ENCODE data around the gene LDLRAD4.
"Not testable (repeated sequence)": the region's sequence is repeated elsewhere in the genome, so short reads cannot be mapped to it uniquely, and the experiment has no call there.

The LDLRAD4 gene

GRCh38 chr18:13254971-13255927 is 36.7 kb downstream of the LDLRAD4 start:
- H3K9me3 ChIP-seq (ENCODE audit: control insufficient read depth, low read length), result no peaks in the 10 kb centered on the region
- H3K9ac ChIP-seq (ENCODE audit: low read length), result no peak overlapping the region
- H3K36me3 ChIP-seq (ENCODE audit: control insufficient read depth, insufficient read depth, low read length, severe bottlenecking), result no peaks in the 10 kb centered on the region
- no peak for DNase-seq (ENCODE audit: low read depth)
- no peaks in the 10 kb centered on the region for H3K4me1 ChIP-seq (ENCODE audit: control insufficient read depth, insufficient read depth, low read length)
- H3K4me3 ChIP-seq (ENCODE audit: low read length), result no peak overlapping the region
- peaks cover 10% of the 10 kb centered on the region for H3K27me3 ChIP-seq (replicated peaks; ENCODE audit: control insufficient read depth, insufficient read depth, low read length)

- no peak overlapping the region for H3K4me3 ChIP-seq (ENCODE audit: low read length)
- DNase-seq (ENCODE audit: low read depth), result no peak
- H3K9ac ChIP-seq (ENCODE audit: low read length), result no peak overlapping the region
- no peaks in the 10 kb centered on the region for H3K9me3 ChIP-seq (ENCODE audit: control insufficient read depth, low read length)
- H3K36me3 ChIP-seq (ENCODE audit: control insufficient read depth, insufficient read depth, low read length, severe bottlenecking), result no peaks in the 10 kb centered on the region
- peaks cover 6% of the 10 kb centered on the region for H3K4me1 ChIP-seq (ENCODE audit: control insufficient read depth, insufficient read depth, low read length)
- peaks cover 7% of the 10 kb centered on the region for H3K27me3 ChIP-seq (replicated peaks; ENCODE audit: control insufficient read depth, insufficient read depth, low read length)
Observed at GRCh38 chr18:13256444-13257305, 38.1 kb downstream of the LDLRAD4 start.

GRCh38 chr18:13257361-13257980 is 38.9 kb downstream of the LDLRAD4 start:
- no peak overlapping the region for H3K4me3 ChIP-seq (ENCODE audit: low read length)
- H3K9me3 ChIP-seq (ENCODE audit: control insufficient read depth, low read length), result no peaks in the 10 kb centered on the region
- DNase-seq (ENCODE audit: low read depth), result no peak
- no peaks in the 10 kb centered on the region for H3K36me3 ChIP-seq (ENCODE audit: control insufficient read depth, insufficient read depth, low read length, severe bottlenecking)
- H3K9ac ChIP-seq (ENCODE audit: low read length), result no peak overlapping the region
- peaks cover 7% of the 10 kb centered on the region for H3K27me3 ChIP-seq (replicated peaks; ENCODE audit: control insufficient read depth, insufficient read depth, low read length)
- H3K4me1 ChIP-seq (ENCODE audit: control insufficient read depth, insufficient read depth, low read length), result peaks cover 6% of the 10 kb centered on the region

- Histone ChIP-seq H3K9ac (ENCODE audit: low read length) (no peak overlapping the region), H3K36me3 (ENCODE audit: control insufficient read depth, insufficient read depth, low read length, severe bottlenecking) (no peaks in the 10 kb centered on the region), H3K9me3 (ENCODE audit: control insufficient read depth, low read length) (no peaks in the 10 kb centered on the region), H3K4me3 (ENCODE audit: low read length) (no peak overlapping the region), H3K4me1 (ENCODE audit: control insufficient read depth, insufficient read depth, low read length) (peaks cover 6% of the 10 kb centered on the region), H3K27me3 (replicated peaks; ENCODE audit: control insufficient read depth, insufficient read depth, low read length) (peaks cover 13% of the 10 kb centered on the region)
- DNase-seq (ENCODE audit: low read depth), result no peak
Observed at GRCh38 chr18:13258921-13259320, 40.4 kb downstream of the LDLRAD4 start.

- Histone ChIP-seq H3K4me3 (ENCODE audit: low read length) (no peak overlapping the region), H3K4me1 (ENCODE audit: control insufficient read depth, insufficient read depth, low read length) (peaks cover 6% of the 10 kb centered on the region), H3K9me3 (ENCODE audit: control insufficient read depth, low read length) (no peaks in the 10 kb centered on the region), H3K27me3 (replicated peaks; ENCODE audit: control insufficient read depth, insufficient read depth, low read length) (peaks cover 13% of the 10 kb centered on the region), H3K36me3 (ENCODE audit: control insufficient read depth, insufficient read depth, low read length, severe bottlenecking) (no peaks in the 10 kb centered on the region), H3K9ac (ENCODE audit: low read length) (no peak overlapping the region)
- DNase-seq (ENCODE audit: low read depth), result no peak
Observed at GRCh38 chr18:13259701-13260100, 41.1 kb downstream of the LDLRAD4 start.

- H3K4me1 ChIP-seq (ENCODE audit: control insufficient read depth, insufficient read depth, low read length), result peaks cover 6% of the 10 kb centered on the region
- no peaks in the 10 kb centered on the region for H3K36me3 ChIP-seq (ENCODE audit: control insufficient read depth, insufficient read depth, low read length, severe bottlenecking)
- H3K4me3 ChIP-seq (ENCODE audit: low read length), result no peak overlapping the region
- no peak overlapping the region for H3K9ac ChIP-seq (ENCODE audit: low read length)
- no peak for DNase-seq (ENCODE audit: low read depth)
- H3K27me3 ChIP-seq (replicated peaks; ENCODE audit: control insufficient read depth, insufficient read depth, low read length), result peaks cover 19% of the 10 kb centered on the region
- no peaks in the 10 kb centered on the region for H3K9me3 ChIP-seq (ENCODE audit: control insufficient read depth, low read length)
Observed at GRCh38 chr18:13260197-13260934, 41.8 kb downstream of the LDLRAD4 start.

GRCh38 chr18:13260935-13261640 is 42.5 kb downstream of the LDLRAD4 start:
- H3K9me3 ChIP-seq (ENCODE audit: control insufficient read depth, low read length), result no peaks in the 10 kb centered on the region
- no peaks in the 10 kb centered on the region for H3K36me3 ChIP-seq (ENCODE audit: control insufficient read depth, insufficient read depth, low read length, severe bottlenecking)
- no peak for DNase-seq (ENCODE audit: low read depth)
- H3K9ac ChIP-seq (ENCODE audit: low read length), result no peak overlapping the region
- H3K4me1 ChIP-seq (ENCODE audit: control insufficient read depth, insufficient read depth, low read length), result peaks cover 8% of the 10 kb centered on the region
- H3K27me3 ChIP-seq (replicated peaks; ENCODE audit: control insufficient read depth, insufficient read depth, low read length), result peaks cover 24% of the 10 kb centered on the region
- H3K4me3 ChIP-seq (ENCODE audit: low read length), result no peak overlapping the region

- Histone ChIP-seq H3K9me3 (ENCODE audit: control insufficient read depth, low read length) (no peaks in the 10 kb centered on the region), H3K4me1 (ENCODE audit: control insufficient read depth, insufficient read depth, low read length) (peaks cover 14% of the 10 kb centered on the region), H3K27me3 (replicated peaks; ENCODE audit: control insufficient read depth, insufficient read depth, low read length) (peaks cover 24% of the 10 kb centered on the region), H3K36me3 (ENCODE audit: control insufficient read depth, insufficient read depth, low read length, severe bottlenecking) (no peaks in the 10 kb centered on the region), H3K4me3 (ENCODE audit: low read length) (no peak overlapping the region), H3K9ac (ENCODE audit: low read length) (no peak overlapping the region)
- no peak for DNase-seq (ENCODE audit: low read depth)
Observed at GRCh38 chr18:13261661-13262357, 43.2 kb downstream of the LDLRAD4 start.

GRCh38 chr18:13262358-13262680 is 43.8 kb downstream of the LDLRAD4 start:
- not testable (repeated sequence) for DNase-seq (ENCODE audit: low read depth); H3K9ac ChIP-seq (ENCODE audit: low read length); H3K4me3 ChIP-seq (ENCODE audit: low read length); H3K36me3 ChIP-seq (ENCODE audit: control insufficient read depth, insufficient read depth, low read length, severe bottlenecking); H3K9me3 ChIP-seq (ENCODE audit: control insufficient read depth, low read length)
- peaks cover 24% of the 10 kb centered on the region for H3K27me3 ChIP-seq (replicated peaks; ENCODE audit: control insufficient read depth, insufficient read depth, low read length)
- H3K4me1 ChIP-seq (ENCODE audit: control insufficient read depth, insufficient read depth, low read length), result peaks cover 14% of the 10 kb centered on the region

Data from adipocyte (in vitro differentiated cells).